Pancreas (tissue), 10 donors: ENCODE measurements around the gene MAT2A. TPM values are rescaled to one million over a fixed set of nuclear protein-coding genes. Genes with fewer than 3 reads are reported as not detected.

Experiments used
- ATAC-seq, 4 donors: fragments of 200-7000 bp; cut with Tn5 transposase; one replicate each; pipeline versions ENCODE4 v1.8.0 to v1.9.1; 2020; ENCODE audit warnings: mild to moderate bottlenecking in 4 of 4, moderate library complexity in 4 of 4
- DNase-seq, 6 donors: peaks; one replicate each; pipeline ENCODE4 v3.0.0-alpha.2; 2020
- FAIRE-seq: peaks from 2 replicates; lab custom pipeline; 2012; peaks lifted over from hg19 to GRCh38; lab: Jason Lieb, UNC
- H3K27ac ChIP-seq, 4 donors: fragments of 200-600 bp; sonication (generic); 1 replicate in 3 of 4; 2 replicates in 1 of 4; pipeline versions ENCODE4 v1.5.0 to v1.8.0; 2020
- H3K27me3 ChIP-seq, 4 donors: fragments of 200-600 bp; one replicate each; pipeline ENCODE4 v1.8.0; 2021
- H3K36me3 ChIP-seq, 3 donors: fragments of 200-600 bp; sonication (generic) in 1 of 3; one replicate each; pipeline versions ENCODE4 v1.5.0 to v1.8.0; 2020 to 2021
- H3K4me1 ChIP-seq, 3 donors: fragments of 200-600 bp; one replicate each; pipeline ENCODE4 v1.8.0; 2021
- H3K4me3 ChIP-seq, 4 donors: fragments of 200-600 bp; sonication (generic) in 2 of 4; one replicate each; pipeline versions ENCODE4 v1.5.0 to v1.8.0; 2020 to 2021
- H3K9me3 ChIP-seq, 4 donors: fragments of 200-600 bp; one replicate each; pipeline ENCODE4 v1.8.0; 2021
- WGBS, 2 donors: extraction: QIAGEN DNeasy Blood & Tissue Kit; methylation state at CpG; one replicate each; pipeline ENCODE4 v1.1.7; 2013; 5-methylcytosine and 5-hydroxymethylcytosine counted together
- intact Hi-C, 3 donors: fragments of 100-400 bp; cut with DNase I; formaldehyde crosslinking; loops; one replicate each; pipeline versions ENCODE4 v1.11.1 to v1.14.2; 2022
- polyA plus RNA-seq, 2 donors: library from polyadenylated mRNA; stranded (reverse); fragments of 200-250 nt; gene quantifications; one replicate each; pipeline ENCODE4 v1.2.3, GENCODE V29; 2013
- total RNA-seq, 6 donors: library from RNA; stranded (reverse); fragmentation: NEBNext Ultra II Directional in 4 of 6; extraction: Animal tissue kit (Norgen Biotek cat#: 25700) in 4 of 6; gene quantifications; one replicate each; pipeline versions ENCODE4 v1.2.1 to v1.2.4, GENCODE V29; 2021 to 2023
- TF ChIP-seq, protein P1 (sequence below), 4 donors: fragments of 200-600 bp; sonication (generic) in 3 of 4; IDR thresholded peaks; one replicate each; pipeline versions ENCODE4 v1.5.0 to v1.8.0; 2021; ENCODE audit warnings: antibody characterized with exemption in 4 of 4
- donor health status: healthy with polysubstance abuse.
- donor health status: DM: no; HTN: no; CAD: no; lungs with moderate emphysema.
- donor health status: DM: no; HTN: no; CAD: no.
- donor health status: control.
- donor health status: control.
- donor health status: Bipolar disorder and iron deficiency.
- donor health status: DM: yes; HTN: yes; CAD: no.
- donor health status: DM: no; HTN: no; CAD: no.
- donor health status: DM: no; HTN: no; CAD: no.
- donor health status: DM: yes; HTN: yes; CAD: no.

The MAT2A gene
- total and polyA plus RNA-seq, 8 donors = 127 to 447 (median 215) TPM

DNA sequence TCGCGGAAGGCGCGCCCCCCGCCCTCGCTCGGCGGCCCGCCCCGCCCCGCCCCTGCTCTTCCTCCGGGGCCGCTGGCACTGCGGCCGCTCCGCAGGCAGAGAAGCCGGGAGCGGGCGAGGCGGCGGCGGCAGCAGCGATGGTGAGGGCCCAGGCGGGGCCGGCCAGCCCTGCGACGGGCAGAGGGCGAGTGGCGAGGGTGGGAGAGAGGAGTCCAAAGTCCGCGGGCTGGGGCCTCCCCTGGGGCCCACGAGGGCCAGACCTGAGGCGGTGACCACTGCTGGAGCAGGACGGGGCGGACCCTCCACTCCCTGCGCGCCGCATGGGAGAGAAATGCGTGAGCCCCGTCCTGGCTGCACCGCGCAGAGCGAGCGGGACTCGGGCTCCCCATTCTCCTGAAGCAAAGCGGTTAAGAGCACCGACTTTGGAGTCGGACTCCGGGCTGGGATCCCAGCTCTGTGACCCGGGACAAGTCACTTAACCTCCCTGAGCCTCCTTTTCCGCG is 45.4 kb downstream of the MAT2A start, which contains the start of gene VAMP5:
VAMP5 (plus strand) TSS at position 78 of the 503 bp plus-strand sequence; CDS start at position 138, 60 bp downstream.
- DNase-seq (peak in 4 of 6 donors; percentile 42 to 80 (median 60)), FAIRE-seq (no peak), ATAC-seq (peak; percentile 17 to 53 (median 47))
- Histone ChIP-seq H3K27ac (peak within 1 kb of the TSS; percentile 70 to 86 (median 80)), H3K4me3 (peak within 1 kb of the TSS; percentile 7 to 52 (median 24)), H3K36me3 (peaks cover 0 to 4% (median 0%) of the 10 kb centered on the region in 3 donors), H3K4me1 (peaks cover 13 to 37% (median 26%) of the 10 kb centered on the region in 3 donors), H3K9me3 (no peaks in the 10 kb centered on the region), H3K27me3 (no peaks in the 10 kb centered on the region)
- TF ChIP-seq, protein P1, sequence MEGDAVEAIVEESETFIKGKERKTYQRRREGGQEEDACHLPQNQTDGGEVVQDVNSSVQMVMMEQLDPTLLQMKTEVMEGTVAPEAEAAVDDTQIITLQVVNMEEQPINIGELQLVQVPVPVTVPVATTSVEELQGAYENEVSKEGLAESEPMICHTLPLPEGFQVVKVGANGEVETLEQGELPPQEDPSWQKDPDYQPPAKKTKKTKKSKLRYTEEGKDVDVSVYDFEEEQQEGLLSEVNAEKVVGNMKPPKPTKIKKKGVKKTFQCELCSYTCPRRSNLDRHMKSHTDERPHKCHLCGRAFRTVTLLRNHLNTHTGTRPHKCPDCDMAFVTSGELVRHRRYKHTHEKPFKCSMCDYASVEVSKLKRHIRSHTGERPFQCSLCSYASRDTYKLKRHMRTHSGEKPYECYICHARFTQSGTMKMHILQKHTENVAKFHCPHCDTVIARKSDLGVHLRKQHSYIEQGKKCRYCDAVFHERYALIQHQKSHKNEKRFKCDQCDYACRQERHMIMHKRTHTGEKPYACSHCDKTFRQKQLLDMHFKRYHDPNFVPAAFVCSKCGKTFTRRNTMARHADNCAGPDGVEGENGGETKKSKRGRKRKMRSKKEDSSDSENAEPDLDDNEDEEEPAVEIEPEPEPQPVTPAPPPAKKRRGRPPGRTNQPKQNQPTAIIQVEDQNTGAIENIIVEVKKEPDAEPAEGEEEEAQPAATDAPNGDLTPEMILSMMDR (IDR thresholded peaks at IDR 0.05) = no peak
- WGBS, 2 donors = 28 to 30% methylated on average over 47 to 52 of the region's 52 CpGs
- intact Hi-C loops = no loop called here

DNA sequence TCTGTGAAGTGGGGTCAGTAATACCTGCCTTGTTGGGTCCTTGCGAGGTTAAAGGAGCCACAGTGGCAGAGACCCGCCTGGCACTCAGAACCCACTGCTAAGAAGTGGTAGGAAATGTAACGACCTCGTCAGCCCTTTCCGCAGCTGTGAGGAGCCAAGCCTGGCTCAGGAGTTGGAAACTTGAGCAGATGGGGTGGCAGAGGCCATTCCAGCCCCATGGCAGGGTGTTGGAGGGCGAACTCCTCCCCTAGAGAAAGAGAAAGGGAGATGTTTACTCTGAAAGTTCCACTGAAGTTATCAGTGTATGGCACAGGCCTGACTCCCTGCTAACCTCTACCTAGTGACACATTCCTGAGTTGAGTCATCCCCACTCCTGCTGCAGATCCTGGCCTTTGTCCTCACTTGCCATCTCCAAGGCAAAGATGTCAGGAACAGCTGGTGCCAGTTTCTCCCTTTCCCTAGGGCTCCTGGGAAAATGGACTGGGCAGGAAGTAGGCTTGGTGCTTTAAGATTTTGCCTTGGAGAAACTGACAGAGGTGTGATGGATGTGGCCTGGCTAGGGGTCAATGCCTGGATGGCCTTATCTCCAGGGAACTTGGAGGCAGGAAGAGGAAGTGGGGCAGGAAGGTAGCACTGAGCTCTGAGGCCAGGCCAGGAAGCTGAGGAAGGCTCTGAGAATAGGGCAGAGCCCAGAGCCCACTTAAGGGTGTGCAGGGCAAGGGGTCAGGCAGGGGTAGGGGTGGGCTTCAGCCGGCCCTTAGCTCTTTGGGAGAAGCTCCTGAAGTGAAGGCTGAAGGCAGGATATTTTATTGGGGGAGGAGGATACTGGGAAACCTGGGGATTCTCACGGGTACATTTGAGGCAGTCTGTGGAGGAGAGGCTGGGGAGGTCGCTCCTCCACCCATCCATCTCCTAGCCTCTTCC is 46.2 kb downstream of the MAT2A start:
- H3K27me3 ChIP-seq = no peaks in the 10 kb centered on the region
- TF ChIP-seq, protein P1 (IDR thresholded peaks at IDR 0.05) = no peak
- FAIRE-seq (no peak), DNase-seq (peak in 4 of 6 donors; percentile 69 to 87 (median 79)), ATAC-seq (peak; percentile 83 to 89 (median 86))
- H3K27ac ChIP-seq = peak overlapping the region; percentile 70 to 86 (median 80)
- H3K4me1 ChIP-seq = peaks cover 14 to 36% (median 26%) of the 10 kb centered on the region in 3 donors
- intact Hi-C loops = no loop called here
- 34 to 43% methylated on average over 9 of the region's 9 CpGs for WGBS, 2 donors
- H3K36me3 ChIP-seq = peaks cover 0 to 4% (median 0%) of the 10 kb centered on the region in 3 donors
- H3K4me3 ChIP-seq = peak overlapping the region in 3 of 4 donors; percentile 7 to 52 (median 25)
- no peaks in the 10 kb centered on the region for H3K9me3 ChIP-seq

DNA sequence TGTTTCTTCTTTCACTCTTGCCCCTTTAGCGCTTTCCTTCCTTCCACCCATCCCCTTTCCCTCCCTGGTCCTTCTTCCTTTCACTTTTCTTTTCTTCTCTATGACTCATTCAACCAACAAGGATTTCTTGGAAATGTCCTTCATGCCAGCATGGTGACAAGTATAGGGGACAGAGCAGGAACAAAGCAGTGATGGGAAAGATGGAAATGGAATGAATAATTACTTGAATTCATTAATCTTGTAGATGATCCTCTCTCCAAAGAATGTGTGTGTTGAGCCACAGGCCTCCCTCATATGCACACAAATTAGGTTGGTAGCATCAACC is 46.8 kb downstream of the MAT2A start:
- 96 to 100% methylated on average over 1 of the region's 1 CpG for WGBS, 2 donors
- Histone ChIP-seq H3K27ac (peak overlapping the region; percentile 70 to 86 (median 80)), H3K36me3 (peaks cover 0 to 4% (median 0%) of the 10 kb centered on the region in 3 donors), H3K27me3 (no peaks in the 10 kb centered on the region), H3K4me1 (peaks cover 14 to 41% (median 30%) of the 10 kb centered on the region in 3 donors), H3K9me3 (no peaks in the 10 kb centered on the region), H3K4me3 (no peak overlapping the region)
- peak; percentile 12 to 66 (median 34) for ATAC-seq
- DNase-seq = no peak
- intact Hi-C loops = no loop called here
- FAIRE-seq = no peak
- TF ChIP-seq, protein P1 (IDR thresholded peaks at IDR 0.05) = no peak

DNA sequence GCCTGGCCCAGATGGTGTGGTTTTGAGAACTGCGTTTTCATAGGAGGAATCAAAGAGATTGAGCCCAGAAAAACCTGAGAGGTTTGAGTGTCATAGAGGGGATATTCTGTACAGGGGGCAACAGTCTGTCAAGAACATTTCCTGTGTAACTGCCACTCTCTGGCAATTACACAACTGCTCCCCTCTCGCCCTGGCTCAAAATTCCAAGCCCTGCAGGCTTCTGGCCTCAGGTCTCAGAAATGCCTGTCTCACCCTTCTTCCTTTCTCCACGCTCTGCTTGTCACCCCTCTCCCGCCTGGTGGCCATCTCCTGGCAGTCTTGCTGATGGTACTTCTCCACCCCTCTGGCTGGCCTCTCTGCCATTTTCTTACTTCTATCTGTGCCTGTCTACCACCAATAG is 49.3 kb downstream of the MAT2A start:
- Histone ChIP-seq H3K9me3 (no peaks in the 10 kb centered on the region), H3K4me1 (peaks cover 26 to 52% (median 30%) of the 10 kb centered on the region in 3 donors), H3K27me3 (no peaks in the 10 kb centered on the region), H3K4me3 (no peak overlapping the region), H3K36me3 (no peaks in the 10 kb centered on the region), H3K27ac (no peak overlapping the region)
- DNase-seq (no peak), ATAC-seq (no peak), FAIRE-seq (no peak)
- TF ChIP-seq, protein P1 (IDR thresholded peaks at IDR 0.05) = no peak
- WGBS, 2 donors = 75 to 100% methylated on average over 4 of the region's 4 CpGs
- intact Hi-C loops = no loop called here
